ENCODE results near the gene ORAI3. TPM values are rescaled to one million over a fixed set of nuclear protein-coding genes. Genes with fewer than 3 reads are reported as not detected.

Gene ORAI3
- total RNA-seq, 1 donor from 2014 or later: 25.2 TPM

- H3K9me3 Mint-ChIP-seq (ENCODE audit: unreplicated experiment): no peaks in the 10 kb centered on the region
- peak within 1 kb of the TSS; percentile 99 for H3K27ac Mint-ChIP-seq (ENCODE audit: unreplicated experiment)
Measured at GRCh38 chr16:30957456-30958174, 8.7 kb downstream of the ORAI3 start, which contains the start of gene SETD1A. Gene SETD1A, plus strand, starts transcription at chr16:30957754. Its CDS starts 978 bp downstream, at chr16:30958732.

DNA sequence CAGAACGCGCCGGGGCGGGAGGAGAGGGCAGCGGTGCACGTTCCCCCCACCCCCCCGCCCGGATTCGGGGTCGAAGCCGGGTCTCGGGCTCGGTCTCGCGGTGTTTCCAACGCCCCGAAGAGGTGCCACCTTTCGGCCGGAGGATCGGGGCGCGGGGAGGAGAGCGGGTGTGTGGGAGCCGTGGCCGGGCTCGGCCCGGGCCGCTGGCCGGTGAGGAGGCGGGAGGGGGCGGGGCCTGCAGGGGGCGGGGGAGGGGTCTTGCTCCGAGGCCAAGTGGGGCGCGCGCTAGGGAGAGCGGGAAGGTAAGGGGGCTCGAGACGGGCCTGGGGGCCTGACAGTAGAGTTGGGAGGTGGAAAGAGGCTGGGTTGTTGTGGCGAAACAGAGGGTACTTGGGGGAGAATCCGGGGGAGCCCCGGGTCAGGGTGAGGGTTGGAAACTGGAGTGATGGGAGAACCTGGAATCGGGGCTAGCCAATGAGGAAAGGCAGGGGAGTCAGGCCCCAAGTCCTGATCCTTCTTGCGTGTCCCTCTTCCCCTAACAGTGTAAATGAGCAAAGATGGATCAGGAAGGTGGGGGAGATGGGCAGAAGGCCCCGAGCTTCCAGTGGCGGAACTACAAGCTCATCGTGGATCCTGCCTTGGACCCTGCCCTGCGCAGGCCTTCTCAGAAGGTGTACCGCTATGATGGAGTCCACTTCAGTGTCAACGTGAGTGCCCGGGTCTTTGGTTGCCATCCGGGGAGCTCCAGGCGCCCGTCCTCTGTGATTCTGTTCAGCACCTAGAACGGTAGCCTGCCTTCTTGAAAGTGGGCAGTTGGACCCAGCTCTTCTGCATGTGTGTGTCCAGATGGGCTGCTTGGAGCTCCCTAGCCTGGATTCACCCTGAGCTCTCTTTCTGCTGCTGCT is 9.6 kb downstream of the ORAI3 start:
- no peaks in the 10 kb centered on the region for H3K9me3 Mint-ChIP-seq (ENCODE audit: unreplicated experiment)
- no peak for DNase-seq (ENCODE audit: extremely low spot score, unreplicated experiment)
- peaks cover 30% of the 10 kb centered on the region for H3K36me3 Mint-ChIP-seq (ENCODE audit: unreplicated experiment)
- no peak for TF ChIP-seq CTCF (IDR thresholded peaks at IDR 0.05)
- peaks cover 22% of the 10 kb centered on the region for H3K4me1 Mint-ChIP-seq (ENCODE audit: unreplicated experiment)
- H3K4me3 Mint-ChIP-seq (ENCODE audit: unreplicated experiment): peak overlapping the region; percentile 87
- peak overlapping the region; percentile 78 for H3K27ac Mint-ChIP-seq (ENCODE audit: unreplicated experiment)
- H3K27me3 Mint-ChIP-seq (ENCODE audit: unreplicated experiment): no peaks in the 10 kb centered on the region

More at GRCh38 chr16:30957456-30958174, 8.7 kb downstream of the ORAI3 start, which contains the start of gene SETD1A:
- DNase-seq (ENCODE audit: extremely low spot score, unreplicated experiment): peak; percentile 98
- no peak for TF ChIP-seq CTCF (IDR thresholded peaks at IDR 0.05)
- Mint-ChIP-seq H3K4me3 (ENCODE audit: unreplicated experiment) (peak within 1 kb of the TSS; percentile 90), H3K36me3 (ENCODE audit: unreplicated experiment) (peaks cover 23% of the 10 kb centered on the region), H3K4me1 (ENCODE audit: unreplicated experiment) (peaks cover 27% of the 10 kb centered on the region), H3K27me3 (ENCODE audit: unreplicated experiment) (no peaks in the 10 kb centered on the region)

DNA sequence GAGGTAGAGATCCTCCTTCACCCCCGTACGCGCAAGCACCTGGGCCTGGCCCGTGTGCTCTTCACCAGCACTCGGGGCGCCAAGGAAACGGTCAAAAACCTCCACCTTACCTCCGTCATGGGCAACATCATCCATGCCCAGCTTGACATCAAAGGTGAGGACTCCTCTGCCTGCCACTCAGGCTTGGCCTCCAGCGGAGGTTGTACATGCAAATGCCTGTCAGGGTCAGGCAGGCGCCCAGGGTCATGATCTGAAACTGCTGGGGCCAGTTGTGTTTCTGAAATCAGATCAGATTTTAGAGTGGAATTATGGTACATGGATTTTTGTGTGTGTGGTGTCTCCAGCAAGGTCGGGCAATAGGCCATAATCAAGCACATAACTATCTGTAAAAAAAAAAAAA is 12.5 kb downstream of the ORAI3 start:
- Mint-ChIP-seq H3K4me1 (ENCODE audit: unreplicated experiment) (peaks cover 15% of the 10 kb centered on the region), H3K9me3 (ENCODE audit: unreplicated experiment) (no peaks in the 10 kb centered on the region), H3K27me3 (ENCODE audit: unreplicated experiment) (no peaks in the 10 kb centered on the region), H3K36me3 (ENCODE audit: unreplicated experiment) (peaks cover 46% of the 10 kb centered on the region), H3K4me3 (ENCODE audit: unreplicated experiment) (no peak overlapping the region), H3K27ac (ENCODE audit: unreplicated experiment) (no peak overlapping the region)
- DNase-seq (ENCODE audit: extremely low spot score, unreplicated experiment): no peak
- no peak for TF ChIP-seq CTCF (IDR thresholded peaks at IDR 0.05)

GRCh38 chr16:30963925-30964511 is 15.2 kb downstream of the ORAI3 start:
- TF ChIP-seq CTCF (IDR thresholded peaks at IDR 0.05): no peak
- peaks cover 8% of the 10 kb centered on the region for H3K4me1 Mint-ChIP-seq (ENCODE audit: unreplicated experiment)
- H3K27ac Mint-ChIP-seq (ENCODE audit: unreplicated experiment): no peak overlapping the region
- no peak for DNase-seq (ENCODE audit: extremely low spot score, unreplicated experiment)
- H3K36me3 Mint-ChIP-seq (ENCODE audit: unreplicated experiment): peaks cover 58% of the 10 kb centered on the region
- no peak overlapping the region for H3K4me3 Mint-ChIP-seq (ENCODE audit: unreplicated experiment)
- H3K27me3 Mint-ChIP-seq (ENCODE audit: unreplicated experiment): no peaks in the 10 kb centered on the region
- H3K9me3 Mint-ChIP-seq (ENCODE audit: unreplicated experiment): no peaks in the 10 kb centered on the region

Data from osteocyte (in vitro differentiated cells).